HepG2 (cell line): ENCODE data around the gene PPIP5K1. TPM values are rescaled to one million over a fixed set of nuclear protein-coding genes. Genes with fewer than 3 reads are reported as not detected.
A peak's percentile ranks its signal among the peaks of the same experiment; 100 is the strongest.

Source experiments
- ATAC-seq: fragments of 200-7000 bp; cut with Tn5 transposase; 3 replicates; pipeline ENCODE4 v1.9.1; 2020; ENCODE audit warnings: mild to moderate bottlenecking, moderate library complexity
- BruUV-seq: library from RNA; stranded (reverse); fragments of 400-500 nt; replicated peaks from 2 replicates; lab custom pipeline; 2021; lab: Mats Ljungman, UMichigan
- CTCF ChIA-PET: fragments of 300-600 bp; formaldehyde crosslinking; extraction: SDS; loops from one replicate; lab custom pipeline; 2021; ENCODE audit warnings: low total read pairs, inconsistent platforms, low intra/inter-chr PET ratio; lab: Yijun Ruan, JAX
- POLR2A ChIA-PET: fragments of 350-600 bp; sonication (Branson Sonifier 250); formaldehyde crosslinking; loops from one replicate; lab custom pipeline; 2020; ENCODE audit warnings: antibody characterized with exemption, inconsistent platforms; lab: Yijun Ruan, JAX
- DNase-seq: peaks from one replicate; pipeline ENCODE4 v3.0.0-alpha.2; 2015; ENCODE audit warnings: low spot score
- FAIRE-seq: peaks from 3 replicates; lab custom pipeline; 2011; peaks lifted over from hg19 to GRCh38; lab: Jason Lieb, UNC
- H2AFZ ChIP-seq: one replicate; pipeline ENCODE4 v1.6.1; 2011; ENCODE audit warnings: low read length, inconsistent platforms
- H3K27ac ChIP-seq: fragments of 300-600 bp; 3 replicates; pipeline ENCODE4 v1.8.0; 2011; ENCODE audit warnings: mixed run types, mild to moderate bottlenecking, mixed read lengths, low read length, inconsistent platforms; ENCODE audit not compliant: insufficient read depth; ENCODE audit errors: extremely low read length
- H3K27me3 ChIP-seq, 2 experiments: fragments of 200-600 bp in 1 of 2; 2 replicates in 1 of 2; 3 replicates in 1 of 2; pipeline versions ENCODE4 v1.6.0 to v1.8.0; 2011; ENCODE audit warnings: low read length in 2 of 2, mild to moderate bottlenecking in 2 of 2, moderate library complexity in 2 of 2, inconsistent platforms in 1 of 2; ENCODE audit not compliant: insufficient read depth in 2 of 2, control insufficient read depth in 1 of 2
- H3K36me3 ChIP-seq, 2 experiments: fragments of 200-600 bp in 1 of 2; replicated peaks in 1 of 2; 2 replicates in 1 of 2; 3 replicates in 1 of 2; pipeline versions ENCODE4 v1.5.1 to v1.8.0; 2011; ENCODE audit warnings: low read length in 2 of 2, inconsistent platforms in 1 of 2; ENCODE audit not compliant: insufficient read depth in 2 of 2, control insufficient read depth in 1 of 2
- H3K4me1 ChIP-seq: 2 replicates; pipeline ENCODE4 v1.5.1; 2012; ENCODE audit warnings: low read length, inconsistent platforms; ENCODE audit not compliant: insufficient read depth
- H3K4me2 ChIP-seq: 2 replicates; pipeline ENCODE4 v1.6.0; 2011; ENCODE audit warnings: low read depth, low read length, inconsistent platforms
- H3K4me3 ChIP-seq, 3 experiments: fragments of 200-600 bp in 1 of 3; sonication (generic), shearing (Covaris generic) in 1 of 3; replicated peaks in 1 of 3; 2 replicates each; pipeline ENCODE4 v1.5.1; 2011 to 2016; ENCODE audit warnings: low read length in 3 of 3, inconsistent platforms in 2 of 3, low read depth in 2 of 3, mild to moderate bottlenecking in 2 of 3, control low read depth in 1 of 3, mixed read lengths in 1 of 3; ENCODE audit not compliant: insufficient read depth in 1 of 3
- H3K79me2 ChIP-seq: one replicate; pipeline ENCODE4 v1.6.1; 2011; ENCODE audit warnings: low read length, inconsistent platforms; ENCODE audit not compliant: insufficient read depth
- H3K9ac ChIP-seq: 2 replicates; pipeline ENCODE4 v1.6.0; 2011; ENCODE audit warnings: mild to moderate bottlenecking, low read depth, low read length, inconsistent platforms; ENCODE audit not compliant: insufficient read depth
- H3K9me3 ChIP-seq: 2 replicates; pipeline ENCODE4 v1.5.1; 2012; ENCODE audit warnings: mild to moderate bottlenecking, low read length
- H4K20me1 ChIP-seq: 2 replicates; pipeline ENCODE4 v1.6.0; 2011; ENCODE audit warnings: inconsistent platforms, mild to moderate bottlenecking, low read length, moderate library complexity; ENCODE audit not compliant: insufficient read depth
- FOXA1 ChIP-seq, 2 experiments: fragments of 450-650 bp in 1 of 2; sonication (generic) in 1 of 2; formaldehyde crosslinking in 1 of 2; IDR thresholded peaks; 2 replicates each; pipeline versions ENCODE4 v1.4.0 to v1.6.1; 2016 to 2020; ENCODE audit warnings: missing genetic modification reagents in 1 of 2
- GABPA ChIP-seq, 2 experiments: IDR thresholded peaks; 2 replicates each; pipeline ENCODE4 v1.6.1; 2011 to 2016; ENCODE audit warnings: low read depth in 2 of 2, low read length in 1 of 2, missing biosample characterization in 1 of 2, missing genetic modification characterization in 1 of 2
- HNF4G ChIP-seq, 2 experiments: sonication (generic) in 1 of 2; formaldehyde crosslinking in 1 of 2; IDR thresholded peaks; 2 replicates each; pipeline versions ENCODE4 v1.4.0 to v1.6.1; 2011 to 2020; ENCODE audit warnings: borderline replicate concordance in 2 of 2, low read depth in 2 of 2, mild to moderate bottlenecking in 2 of 2, low read length in 1 of 2, missing genetic modification reagents in 1 of 2, moderate library complexity in 1 of 2
- ISL2 ChIP-seq: sonication (generic); formaldehyde crosslinking; IDR thresholded peaks from 2 replicates; pipeline ENCODE4 v1.5.0; 2020; ENCODE audit warnings: missing genetic modification reagents
- JUN ChIP-seq: sonication (generic); formaldehyde crosslinking; IDR thresholded peaks from 2 replicates; pipeline ENCODE4 v1.4.0; 2020; ENCODE audit warnings: mild to moderate bottlenecking, missing genetic modification reagents
- MTF2 ChIP-seq: sonication (generic); formaldehyde crosslinking; IDR thresholded peaks from 2 replicates; pipeline ENCODE4 v1.5.0; 2020; ENCODE audit warnings: missing genetic modification reagents, borderline replicate concordance
- MYC ChIP-seq: sonication (generic); formaldehyde crosslinking; IDR thresholded peaks from 2 replicates; pipeline ENCODE4 v1.9.0; 2021; ENCODE audit warnings: missing genetic modification reagents, borderline replicate concordance
- NFE2L2 ChIP-seq: fragments of 150-350 bp; IDR thresholded peaks from 2 replicates; pipeline ENCODE4 v1.6.1; 2014; ENCODE audit warnings: low read length
- NFKB2 ChIP-seq: sonication (generic); formaldehyde crosslinking; IDR thresholded peaks from 2 replicates; pipeline ENCODE4 v1.4.0; 2020; ENCODE audit warnings: missing genetic modification reagents, borderline replicate concordance
- RORA ChIP-seq: sonication (generic); formaldehyde crosslinking; IDR thresholded peaks from 2 replicates; pipeline ENCODE4 v1.5.0; 2020; ENCODE audit warnings: mild to moderate bottlenecking, missing genetic modification reagents, moderate library complexity
- SYNCRIP ChIP-seq: fragments of 200-400 bp; formaldehyde crosslinking; IDR thresholded peaks from 2 replicates; pipeline ENCODE4 v1.6.1; 2018; ENCODE audit warnings: mild to moderate bottlenecking, low read depth, low read length; ENCODE audit not compliant: insufficient read depth
- TBX3 ChIP-seq: fragments of 450-650 bp; IDR thresholded peaks from 2 replicates; pipeline ENCODE4 v1.6.1; 2017; ENCODE audit warnings: antibody characterized with exemption, mild to moderate bottlenecking, inconsistent platforms, borderline replicate concordance
- ZMYM3 ChIP-seq: sonication (generic); formaldehyde crosslinking; IDR thresholded peaks from 2 replicates; pipeline ENCODE4 v1.5.1; 2020; ENCODE audit warnings: mild to moderate bottlenecking, missing genetic modification reagents
- ZNF234 ChIP-seq: sonication (generic); formaldehyde crosslinking; conservative IDR thresholded peaks from 2 replicates; pipeline ENCODE4 v1.5.1; 2020; ENCODE audit warnings: mild to moderate bottlenecking, missing genetic modification reagents
- ZNF749 ChIP-seq: sonication (generic); formaldehyde crosslinking; IDR thresholded peaks from 2 replicates; pipeline ENCODE4 v1.8.0; 2022; ENCODE audit warnings: mild to moderate bottlenecking, missing genetic modification reagents, moderate library complexity, borderline replicate concordance
- ZNF768 ChIP-seq: sonication (generic); formaldehyde crosslinking; IDR thresholded peaks from 2 replicates; pipeline ENCODE4 v1.4.0; 2020; ENCODE audit warnings: missing genetic modification reagents
- whole genome bisulfite sequencing: methylation state at CpG from one replicate; pipeline ENCODE4 v1.1.6; 2017; ENCODE audit warnings: low lambda C conversion rate; 5-methylcytosine and 5-hydroxymethylcytosine counted together
- in situ Hi-C: cut with HindIII; loops from 2 replicates; pipeline ENCODE4 v1.10.0; 2017; ENCODE audit warnings: low pct_unique_long_range_greater_than_20kb; ENCODE audit not compliant: extremely low pct_ligation_motif_present
- intact Hi-C: fragments of 100-400 bp; cut with micrococcal nuclease; formaldehyde crosslinking; loops from one replicate; pipeline ENCODE4 v1.10.0; 2022; ENCODE audit not compliant: unreplicated experiment
- polyA plus RNA-seq, 8 experiments: library from polyadenylated mRNA; depleted of rRNA in 3 of 8; stranded (reverse) in 7 of 8; unstranded in 1 of 8; fragments of >200 nt; fragmentation: Illumina TruSeq in 4 of 8; extraction: Trizol in 4 of 8; gene quantifications; 2 replicates each; pipeline versions ENCODE4 v1.2.1 to v1.2.3, GENCODE V29; 2011 to 2016; ENCODE audit warnings: low read depth in 4 of 8, missing spikeins in 1 of 8, mixed read lengths in 1 of 8; ENCODE audit not compliant: insufficient read depth in 1 of 8
- total RNA-seq, 5 experiments: library from RNA; depleted of rRNA; stranded (reverse); fragments of >200 nt; fragmentation: Illumina TruSeq; extraction: Trizol; gene quantifications; 2 replicates each; pipeline ENCODE4 v1.2.3, GENCODE V29; 2016; ENCODE audit warnings: low read depth in 1 of 5
- TF ChIP-seq, protein P1 (sequence below): IDR thresholded peaks from 2 replicates; pipeline ENCODE4 v1.6.1; 2016; ENCODE audit warnings: mild to moderate bottlenecking
- TF ChIP-seq, protein P2 (sequence below): sonication (generic); formaldehyde crosslinking; IDR thresholded peaks from 2 replicates; pipeline ENCODE4 v1.5.1; 2020; ENCODE audit warnings: mild to moderate bottlenecking, missing genetic modification reagents, borderline replicate concordance
- TF ChIP-seq, protein P3 (sequence below): sonication (generic); formaldehyde crosslinking; IDR thresholded peaks from 2 replicates; pipeline ENCODE4 v1.4.0; 2020; ENCODE audit warnings: missing genetic modification reagents

The PPIP5K1 gene
- total and polyA plus RNA-seq, 2 of the 13 experiments (the other 11 are each of a cell fraction or from before 2014, with no cell fraction given), result 9.9 to 10.9 TPM

DNA sequence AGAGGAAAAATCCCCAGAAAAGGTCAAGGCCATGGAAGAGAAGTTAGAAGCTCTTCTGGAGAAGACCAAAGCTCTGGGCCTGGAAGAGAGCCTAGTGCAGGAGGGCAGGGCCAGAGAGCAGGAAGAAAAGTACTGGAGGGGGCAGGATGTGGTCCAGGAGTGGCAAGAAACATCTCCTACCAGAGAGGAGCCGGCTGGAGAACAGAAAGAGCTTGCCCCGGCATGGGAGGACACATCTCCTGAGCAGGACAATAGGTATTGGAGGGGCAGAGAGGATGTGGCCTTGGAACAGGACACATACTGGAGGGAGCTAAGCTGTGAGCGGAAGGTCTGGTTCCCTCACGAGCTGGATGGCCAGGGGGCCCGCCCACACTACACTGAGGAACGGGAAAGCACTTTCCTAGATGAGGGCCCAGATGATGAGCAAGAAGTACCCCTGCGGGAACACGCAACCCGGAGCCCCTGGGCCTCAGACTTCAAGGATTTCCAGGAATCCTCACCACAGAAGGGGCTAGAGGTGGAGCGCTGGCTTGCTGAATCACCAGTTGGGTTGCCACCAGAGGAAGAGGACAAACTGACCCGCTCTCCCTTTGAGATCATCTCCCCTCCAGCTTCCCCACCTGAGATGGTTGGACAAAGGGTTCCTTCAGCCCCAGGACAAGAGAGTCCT is 63.6 kb downstream of the PPIP5K1 start:
- DNase-seq (no peak), FAIRE-seq (no peak), ATAC-seq (peak; percentile 14; the same call in 1 of the 3 replicates)
- CTCF ChIA-PET, result no interaction called here
- H4K20me1 ChIP-seq, result no peaks in the 10 kb centered on the region
- no TSS peak for BruUV-seq
- intact Hi-C loops (no loop called here), in situ Hi-C loops (no loop called here)
- WGBS, result 42% methylated on average over 10 of the region's 11 CpGs
- H3K4me2 ChIP-seq, result no peak overlapping the region
- no peaks in the 10 kb centered on the region for H3K36me3 ChIP-seq
- no peak overlapping the region for H3K4me3 ChIP-seq
- no peak overlapping the region for H3K9ac ChIP-seq
- POLR2A ChIA-PET, result no interaction called here
- H3K79me2 ChIP-seq, result no peaks in the 10 kb centered on the region
- H3K4me1 ChIP-seq, result no peaks in the 10 kb centered on the region
- H2AFZ ChIP-seq, result no peak overlapping the region
- H3K27ac ChIP-seq, result no peak overlapping the region
- peaks cover 4 to 46% of the 10 kb centered on the region in 2 experiments; a peak in 4 of 5 replicates for H3K27me3 ChIP-seq
- H3K9me3 ChIP-seq, result no peaks in the 10 kb centered on the region
- no peak for TF ChIP-seq TBX3
- no peak for TF ChIP-seq MYC (CRISPR knock-in tag)
- TF ChIP-seq ZNF749 (CRISPR knock-in tag), result no peak
- no peak for TF ChIP-seq HNF4G (IDR thresholded peaks at IDR 0.05; ENCODE audit: borderline replicate concordance, low read depth, low read length)
- TF ChIP-seq HNF4G (CRISPR knock-in tag; IDR thresholded peaks at IDR 0.05; ENCODE audit: borderline replicate concordance, low read depth), result no peak
- TF ChIP-seq, protein P1, sequence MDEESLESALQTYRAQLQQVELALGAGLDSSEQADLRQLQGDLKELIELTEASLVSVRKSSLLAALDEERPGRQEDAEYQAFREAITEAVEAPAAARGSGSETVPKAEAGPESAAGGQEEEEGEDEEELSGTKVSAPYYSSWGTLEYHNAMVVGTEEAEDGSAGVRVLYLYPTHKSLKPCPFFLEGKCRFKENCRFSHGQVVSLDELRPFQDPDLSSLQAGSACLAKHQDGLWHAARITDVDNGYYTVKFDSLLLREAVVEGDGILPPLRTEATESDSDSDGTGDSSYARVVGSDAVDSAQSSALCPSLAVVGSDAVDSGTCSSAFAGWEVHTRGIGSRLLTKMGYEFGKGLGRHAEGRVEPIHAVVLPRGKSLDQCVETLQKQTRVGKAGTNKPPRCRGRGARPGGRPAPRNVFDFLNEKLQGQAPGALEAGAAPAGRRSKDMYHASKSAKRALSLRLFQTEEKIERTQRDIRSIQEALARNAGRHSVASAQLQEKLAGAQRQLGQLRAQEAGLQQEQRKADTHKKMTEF, result no peak
- no peak for TF ChIP-seq ZNF234 (CRISPR knock-in tag)
- no peak for TF ChIP-seq SYNCRIP
- no peak for TF ChIP-seq FOXA1 (IDR thresholded peaks at IDR 0.05)
- TF ChIP-seq FOXA1 (CRISPR knock-in tag; IDR thresholded peaks at IDR 0.05), result no peak
- no peak for TF ChIP-seq ZMYM3 (CRISPR knock-in tag)
- TF ChIP-seq, protein P2, sequence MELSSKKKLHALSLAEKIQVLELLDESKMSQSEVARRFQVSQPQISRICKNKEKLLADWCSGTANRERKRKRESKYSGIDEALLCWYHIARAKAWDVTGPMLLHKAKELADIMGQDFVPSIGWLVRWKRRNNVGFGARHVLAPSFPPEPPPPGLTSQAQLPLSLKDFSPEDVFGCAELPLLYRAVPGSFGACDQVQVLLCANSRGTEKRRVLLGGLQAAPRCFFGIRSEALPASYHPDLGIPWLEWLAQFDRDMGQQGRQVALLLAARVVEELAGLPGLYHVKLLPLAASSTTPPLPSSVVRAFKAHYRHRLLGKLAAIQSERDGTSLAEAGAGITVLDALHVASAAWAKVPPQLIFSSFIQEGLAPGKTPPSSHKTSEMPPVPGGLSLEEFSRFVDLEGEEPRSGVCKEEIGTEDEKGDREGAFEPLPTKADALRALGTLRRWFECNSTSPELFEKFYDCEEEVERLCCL (CRISPR knock-in tag), result no peak
- TF ChIP-seq ZNF768, result no peak
- no peak for TF ChIP-seq ISL2
- TF ChIP-seq NFKB2 (CRISPR knock-in tag), result no peak
- TF ChIP-seq JUN (CRISPR knock-in tag), result no peak
- no peak for TF ChIP-seq NFE2L2
- TF ChIP-seq, protein P3, sequence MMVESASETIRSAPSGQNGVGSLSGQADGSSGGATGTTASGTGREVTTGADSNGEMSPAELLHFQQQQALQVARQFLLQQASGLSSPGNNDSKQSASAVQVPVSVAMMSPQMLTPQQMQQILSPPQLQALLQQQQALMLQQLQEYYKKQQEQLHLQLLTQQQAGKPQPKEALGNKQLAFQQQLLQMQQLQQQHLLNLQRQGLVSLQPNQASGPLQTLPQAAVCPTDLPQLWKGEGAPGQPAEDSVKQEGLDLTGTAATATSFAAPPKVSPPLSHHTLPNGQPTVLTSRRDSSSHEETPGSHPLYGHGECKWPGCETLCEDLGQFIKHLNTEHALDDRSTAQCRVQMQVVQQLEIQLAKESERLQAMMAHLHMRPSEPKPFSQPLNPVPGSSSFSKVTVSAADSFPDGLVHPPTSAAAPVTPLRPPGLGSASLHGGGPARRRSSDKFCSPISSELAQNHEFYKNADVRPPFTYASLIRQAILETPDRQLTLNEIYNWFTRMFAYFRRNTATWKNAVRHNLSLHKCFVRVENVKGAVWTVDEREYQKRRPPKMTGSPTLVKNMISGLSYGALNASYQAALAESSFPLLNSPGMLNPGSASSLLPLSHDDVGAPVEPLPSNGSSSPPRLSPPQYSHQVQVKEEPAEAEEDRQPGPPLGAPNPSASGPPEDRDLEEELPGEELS (CRISPR knock-in tag), result no peak
- no peak for TF ChIP-seq RORA
- no peak for TF ChIP-seq MTF2
- TF ChIP-seq GABPA (IDR thresholded peaks at IDR 0.05; ENCODE audit: low read depth, low read length), result no peak
- TF ChIP-seq GABPA (CRISPR knock-in tag; IDR thresholded peaks at IDR 0.05; ENCODE audit: low read depth), result no peak
